ENCODE measurements around the gene SHISA2. TPM values are rescaled to one million over a fixed set of nuclear protein-coding genes. Genes with fewer than 3 reads are reported as not detected.

Gene SHISA2
- total RNA-seq, 1 donor from 2014 or later = not detected

DNA sequence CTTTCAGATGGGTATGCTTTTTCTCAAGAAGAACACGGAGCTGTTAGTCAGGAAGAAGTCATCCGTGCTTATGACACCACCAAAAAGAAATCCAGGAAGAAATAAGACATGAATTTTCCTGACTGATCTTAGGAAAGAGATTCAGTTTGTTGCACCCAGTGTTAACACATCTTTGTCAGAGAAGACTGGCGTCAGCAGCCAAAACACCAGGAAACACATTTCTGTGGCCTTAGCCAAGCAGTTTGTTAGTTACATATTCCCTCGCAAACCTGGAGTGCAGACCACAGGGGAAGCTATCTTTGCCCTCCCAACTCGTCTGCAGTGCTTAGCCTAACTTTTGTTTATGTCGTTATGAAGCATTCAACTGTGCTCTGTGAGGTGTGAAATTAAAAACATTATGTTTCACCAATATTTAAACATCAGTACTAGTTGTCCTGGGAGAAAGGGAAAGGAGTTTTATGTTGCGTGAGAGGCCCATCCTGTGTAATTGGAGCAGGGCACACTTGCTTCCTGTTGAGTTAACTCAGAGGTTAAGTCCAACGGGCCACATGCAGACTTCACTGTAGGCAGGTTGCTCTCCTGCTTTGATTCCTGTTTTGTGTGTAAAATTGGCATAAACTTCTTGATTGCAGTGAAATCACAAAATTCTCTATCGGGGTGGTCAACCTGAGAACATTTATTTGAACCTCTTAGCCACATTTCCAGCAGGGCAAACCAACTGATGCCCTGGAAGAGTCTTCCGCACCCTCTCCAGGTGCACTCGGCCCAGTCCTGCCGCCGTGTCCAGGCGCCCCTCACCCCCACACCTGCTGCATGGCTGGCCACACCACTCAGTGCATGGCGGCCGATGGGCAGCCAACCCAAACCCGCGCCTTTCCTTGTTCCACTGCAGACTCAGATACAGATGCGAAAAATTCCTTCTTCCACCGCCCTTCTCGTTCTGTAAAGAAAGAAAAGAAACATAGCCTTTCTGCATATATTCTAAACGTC is 31.6 kb downstream of the SHISA2 start:
- DNase-seq (ENCODE audit: low spot score) (no peak), ATAC-seq (no peak)

DNA sequence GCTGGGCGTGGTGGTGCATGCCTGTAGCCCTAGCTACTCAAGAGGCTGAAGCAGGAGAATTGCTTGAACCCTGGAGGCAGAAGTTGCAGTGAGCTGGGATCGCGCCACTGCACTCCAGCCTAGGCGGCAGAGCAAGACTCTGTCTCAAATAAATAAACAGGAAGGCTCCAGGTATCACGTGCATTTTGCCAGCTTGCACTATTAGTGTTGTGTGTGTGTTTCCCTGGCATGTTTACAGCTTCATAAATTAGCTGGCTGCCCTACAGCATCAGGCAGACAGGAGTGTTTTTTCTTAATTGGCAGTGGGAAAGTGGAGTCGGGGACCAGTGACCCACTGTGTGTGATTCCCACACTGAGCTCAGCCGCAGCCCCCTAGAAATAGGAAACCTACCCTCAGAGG is 32.6 kb downstream of the SHISA2 start:
- DNase-seq (ENCODE audit: low spot score) (no peak), ATAC-seq (no peak)

DNA sequence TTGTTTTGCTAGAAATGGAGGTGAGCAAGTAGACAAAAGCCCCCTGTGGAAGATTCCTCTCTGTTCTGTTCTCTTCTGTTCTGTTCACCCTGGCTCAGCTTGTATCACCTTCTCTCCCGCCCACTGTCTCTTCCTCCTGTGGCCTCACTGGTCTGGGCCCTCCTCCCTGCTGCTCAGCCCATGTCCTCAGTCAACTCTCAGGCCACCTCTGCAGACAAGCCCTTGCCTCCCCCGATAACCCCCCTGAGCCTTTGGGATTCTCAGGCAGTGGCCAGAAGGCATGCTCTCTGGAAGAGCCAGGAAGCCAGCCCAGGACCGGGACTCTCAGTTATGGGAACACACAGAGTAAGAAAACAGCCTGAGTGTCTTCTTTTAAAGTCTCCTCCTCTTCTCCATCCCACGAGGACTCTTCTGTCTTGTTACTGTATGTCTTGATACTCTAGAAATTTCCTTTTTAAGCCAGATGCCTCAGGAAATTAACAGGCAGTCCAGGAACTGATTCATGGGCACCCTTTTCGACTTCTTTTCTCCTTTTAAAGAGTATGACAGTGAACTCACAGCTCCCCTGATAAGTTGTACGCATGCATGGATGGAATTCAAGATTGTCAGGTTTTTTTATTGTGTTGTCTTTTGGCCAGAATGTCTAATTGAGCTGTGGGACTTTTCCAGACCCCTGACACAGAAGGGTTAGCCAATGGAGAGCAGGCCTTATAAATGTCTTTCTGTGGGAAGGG is 33.7 kb downstream of the SHISA2 start:
- no peak for ATAC-seq
- DNase-seq (ENCODE audit: low spot score) = no peak

DNA sequence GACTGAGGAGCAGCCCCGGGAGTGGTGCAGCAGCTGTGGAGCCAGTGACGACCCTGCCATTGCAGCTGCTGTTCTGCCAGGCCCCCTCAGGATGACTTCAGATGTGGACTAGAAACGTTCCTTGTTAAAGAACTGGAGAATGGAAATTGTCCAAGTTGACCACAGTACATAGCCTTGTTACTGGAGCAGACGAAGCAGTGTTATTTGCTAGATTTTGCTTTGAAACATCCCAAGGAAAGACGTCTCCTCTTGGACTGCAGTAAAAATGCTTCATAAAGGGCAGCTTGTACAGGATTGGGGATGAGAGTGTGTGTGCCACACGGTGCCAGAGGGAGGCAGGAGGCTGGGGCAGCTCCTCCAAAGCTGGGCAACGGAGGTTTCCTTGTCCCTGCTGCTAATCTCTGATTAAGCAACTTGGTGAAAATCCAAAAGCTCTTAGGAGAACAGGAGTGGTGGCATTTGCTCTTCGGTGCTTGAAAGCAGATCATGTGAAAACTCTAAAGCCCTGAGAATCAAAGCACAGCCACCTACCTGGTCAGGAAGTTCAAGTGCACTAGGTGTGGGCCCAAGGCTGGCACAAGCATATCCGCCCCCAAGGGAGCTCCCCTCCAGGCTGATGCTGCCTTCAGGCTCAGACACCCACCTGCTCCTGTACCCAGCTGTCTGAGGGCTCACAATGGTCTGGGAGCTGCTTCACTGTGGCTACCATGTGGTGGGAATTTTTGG is 34.5 kb downstream of the SHISA2 start:
- DNase-seq (ENCODE audit: low spot score) (no peak), ATAC-seq (no peak)

DNA sequence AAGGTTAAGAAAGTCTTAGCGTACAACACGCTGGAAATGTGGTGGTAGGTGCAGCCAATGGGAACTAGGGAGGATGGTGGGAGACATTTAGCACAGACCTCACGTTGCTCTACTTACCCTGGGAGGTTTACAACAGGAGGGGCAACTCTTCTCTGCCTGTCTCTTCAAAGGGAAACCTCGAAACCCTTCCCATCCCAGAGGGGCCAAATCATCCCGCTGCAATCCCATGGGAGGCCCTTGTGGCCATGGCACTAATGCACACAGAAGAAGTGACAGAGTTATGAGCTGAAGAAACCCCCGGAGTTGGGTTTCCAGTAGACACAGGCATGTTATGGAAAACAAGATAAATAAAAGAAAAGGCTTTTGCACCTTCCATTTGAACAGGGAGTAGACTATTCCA is 35.6 kb downstream of the SHISA2 start:
- DNase-seq (ENCODE audit: low spot score) (no peak), ATAC-seq (no peak)

DNA sequence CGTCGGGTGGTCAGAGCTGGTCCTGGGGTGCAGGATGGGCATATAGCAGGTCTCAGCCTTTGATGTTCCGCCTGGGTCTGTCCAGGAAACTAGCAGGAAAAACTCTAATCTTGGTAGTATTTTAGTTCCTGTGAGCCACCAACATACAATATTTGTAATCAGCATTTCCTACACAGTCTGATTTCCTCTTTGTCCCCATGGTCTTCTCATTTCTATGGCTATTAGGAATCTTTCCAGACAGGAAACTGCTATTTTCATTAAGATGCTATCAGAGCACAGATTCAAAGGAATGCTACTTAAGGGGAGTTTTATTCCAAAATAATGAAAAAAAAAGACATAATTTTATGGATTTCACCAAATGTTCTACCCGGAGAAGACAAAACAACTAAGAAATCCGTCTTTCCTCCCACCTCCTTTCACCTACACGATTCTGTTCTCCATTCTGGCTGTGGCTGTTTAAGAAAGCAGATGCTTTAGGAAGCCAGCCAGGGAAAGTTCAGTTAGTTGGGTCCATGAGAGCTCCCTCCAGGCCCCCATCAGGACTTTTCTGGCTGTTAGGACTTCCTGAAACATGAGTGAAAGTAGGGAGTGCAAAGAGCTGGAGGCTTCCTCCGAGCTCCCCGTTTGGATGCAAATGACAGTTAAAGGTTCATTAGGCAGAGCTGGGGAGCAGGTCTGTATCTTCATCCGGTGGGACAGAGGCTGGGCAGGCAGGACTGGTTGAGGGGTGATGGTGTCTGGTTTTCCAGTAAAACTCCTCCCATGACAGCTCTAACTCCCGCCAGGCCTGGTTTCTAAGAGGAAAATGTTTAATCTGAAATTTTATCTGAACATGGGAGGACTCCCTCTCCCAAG is 36.3 kb downstream of the SHISA2 start:
- ATAC-seq (no peak), DNase-seq (ENCODE audit: low spot score) (no peak)

DNA sequence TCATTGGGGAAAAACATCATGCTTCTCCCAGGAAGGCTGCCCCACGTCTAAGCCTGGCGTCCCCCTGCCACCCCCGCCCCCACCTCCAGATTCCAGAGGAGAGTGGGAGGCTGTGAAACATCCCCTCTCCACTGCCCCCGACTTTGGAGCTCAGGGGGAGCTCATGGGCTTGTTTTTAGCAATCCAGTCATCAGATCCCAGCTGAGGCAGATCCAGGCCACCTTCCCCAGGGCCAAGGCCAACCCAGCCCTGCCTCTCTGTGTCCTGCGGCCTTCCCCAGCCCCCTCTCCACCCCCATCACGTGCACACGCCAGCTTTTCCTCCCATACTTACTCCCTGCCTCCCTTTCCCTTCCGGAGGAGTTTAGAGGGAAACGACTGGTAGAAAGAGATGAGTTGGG is 38.8 kb downstream of the SHISA2 start:
- no peak for DNase-seq (ENCODE audit: low spot score)
- ATAC-seq = no peak

DNA sequence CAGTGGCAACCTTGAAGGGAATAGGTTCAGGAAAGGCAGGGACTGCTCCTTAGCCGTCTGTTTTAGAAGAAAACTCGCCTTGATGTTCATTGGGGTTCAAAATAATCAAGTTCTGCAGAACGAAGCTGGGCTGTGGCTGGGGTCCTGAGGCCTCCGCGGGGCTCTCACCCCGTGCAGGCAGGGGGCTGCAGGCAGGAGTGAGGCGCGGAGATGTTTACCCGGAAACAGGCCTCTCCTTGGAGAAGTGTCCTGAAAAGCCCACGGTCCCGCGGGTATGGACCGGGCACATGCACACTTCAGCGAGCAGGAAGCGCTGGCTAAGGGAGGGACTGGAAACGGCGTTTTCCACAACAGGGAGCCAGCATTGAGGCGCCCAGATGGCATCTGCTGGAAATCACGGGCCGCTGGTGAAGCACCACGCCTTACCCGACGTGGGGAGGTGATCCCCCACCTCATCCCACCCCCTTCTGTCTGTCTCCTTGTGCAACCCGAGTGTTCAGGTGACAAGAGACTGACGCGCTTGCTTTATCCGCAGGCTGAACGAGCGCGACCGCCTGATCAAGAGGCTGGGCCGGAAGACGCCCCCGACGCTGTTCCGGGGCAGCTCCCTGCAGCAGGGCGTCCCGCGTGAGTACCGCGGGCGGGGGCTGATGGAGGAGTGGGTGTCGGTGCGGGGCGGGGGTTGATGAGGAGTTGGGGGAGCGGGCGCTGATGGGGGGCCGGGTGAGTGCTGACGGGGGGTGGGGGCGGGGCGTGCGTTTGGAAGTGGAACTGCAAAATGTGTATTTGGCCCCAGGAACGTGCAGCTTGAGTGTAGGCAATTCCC is 39.6 kb downstream of the SHISA2 start:
- ATAC-seq (no peak), DNase-seq (ENCODE audit: low spot score) (no peak)

DNA sequence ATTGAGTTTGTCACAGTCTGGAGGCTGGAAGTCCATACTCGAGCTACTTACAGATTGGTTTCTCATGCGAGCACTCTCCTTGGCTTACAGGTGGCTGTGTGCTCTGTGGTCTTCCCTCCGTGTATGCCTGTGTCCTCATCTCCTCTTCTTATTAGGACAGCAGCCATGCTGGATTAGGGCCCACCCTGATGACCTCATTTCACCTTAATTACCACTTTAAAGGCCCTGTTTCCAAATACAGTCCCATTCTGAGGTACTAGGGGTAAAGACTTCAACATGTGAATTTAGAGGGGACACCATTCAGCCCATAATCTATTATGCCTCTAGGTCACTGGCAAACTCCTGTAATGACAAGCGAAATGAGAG is 40.6 kb downstream of the SHISA2 start:
- DNase-seq (ENCODE audit: low spot score) (no peak), ATAC-seq (no peak)

DNA sequence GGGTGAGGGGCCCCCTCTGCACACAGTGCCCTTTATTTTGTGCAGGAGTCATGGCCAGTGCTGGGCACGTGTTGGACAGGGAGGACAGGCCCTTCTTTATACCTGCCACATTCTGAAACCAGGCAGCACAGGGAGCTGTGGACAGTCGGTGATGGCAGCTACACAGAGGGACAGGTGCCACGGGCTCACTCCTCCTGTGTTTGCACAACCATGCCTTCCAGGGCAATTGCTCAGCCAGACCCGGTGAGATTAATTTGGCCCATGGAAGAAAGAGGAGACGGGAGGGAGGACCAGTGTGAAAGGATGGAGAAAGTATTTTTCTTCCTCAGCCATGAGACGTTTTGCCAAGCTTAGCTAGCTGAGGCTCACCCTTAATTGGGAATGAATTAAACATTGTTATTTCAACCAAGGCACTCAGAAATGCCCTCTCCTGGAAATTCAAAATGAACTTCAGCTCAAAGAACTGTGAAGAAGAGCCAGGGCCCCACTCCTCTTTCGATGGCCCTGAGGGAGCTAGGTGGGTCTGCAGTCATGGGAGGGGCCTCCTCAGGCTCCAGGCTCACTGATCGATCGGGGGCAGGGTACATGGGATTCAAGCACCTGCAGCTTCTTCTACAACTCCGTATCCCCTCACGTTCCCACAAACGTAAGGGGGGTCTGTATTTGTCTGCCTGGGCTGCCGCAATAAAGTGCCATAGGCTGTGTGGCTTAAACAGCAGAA is 41.2 kb downstream of the SHISA2 start:
- DNase-seq (ENCODE audit: low spot score) (no peak), ATAC-seq (no peak)

DNA sequence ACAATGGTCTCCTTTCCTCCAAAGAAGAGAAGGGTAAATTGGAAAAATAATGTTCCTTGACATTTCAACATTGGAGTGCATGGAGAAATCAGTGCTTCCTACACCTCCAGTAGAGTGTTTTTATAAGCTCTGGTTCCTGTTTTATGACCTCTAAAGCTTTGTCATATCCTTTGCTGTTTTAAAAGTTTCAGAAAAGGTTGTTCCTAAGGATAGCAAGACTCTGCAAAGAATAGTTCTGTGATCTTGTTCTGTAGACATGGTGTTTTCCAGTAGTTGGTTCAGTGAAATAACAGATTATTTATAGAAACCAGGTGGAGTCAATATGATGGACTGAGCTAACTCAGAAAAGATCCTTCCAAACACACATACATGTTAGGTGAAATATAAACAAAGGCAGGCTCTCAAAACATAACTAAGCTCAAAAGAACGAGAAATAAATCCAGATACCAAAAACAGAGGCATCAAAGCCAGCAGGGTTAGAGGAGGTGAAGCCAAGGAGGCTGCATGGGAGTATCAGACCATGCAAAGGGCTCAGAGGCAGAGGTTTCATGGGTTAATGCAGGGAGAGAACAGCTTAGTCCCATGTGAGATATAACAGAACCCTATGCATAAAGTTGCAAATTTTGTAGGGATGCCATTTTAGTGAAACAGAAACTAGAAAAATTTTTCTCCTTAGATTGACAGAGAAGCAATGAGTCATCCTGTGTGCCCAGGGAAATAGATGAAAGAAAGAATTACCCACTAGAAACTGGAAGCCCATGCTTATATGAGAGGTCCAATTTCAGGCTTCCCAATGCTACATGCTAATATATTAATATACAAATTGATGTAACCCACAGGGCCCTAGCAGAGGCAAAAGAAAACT is 44.3 kb downstream of the SHISA2 start:
- no peak for ATAC-seq
- no peak for DNase-seq (ENCODE audit: low spot score)

Other genes with a start within 250 kb of the SHISA2 start
- 9.4 TPM for gene RNF6, start 170.3 kb upstream of the SHISA2 start, total RNA-seq
- 7.4 TPM for gene CDK8, start 202.1 kb upstream of the SHISA2 start, total RNA-seq